ENCODE data around the gene CFAP74.
A peak's percentile ranks its signal among the peaks of the same experiment; 100 is the strongest.

Gene CFAP74, protein sequence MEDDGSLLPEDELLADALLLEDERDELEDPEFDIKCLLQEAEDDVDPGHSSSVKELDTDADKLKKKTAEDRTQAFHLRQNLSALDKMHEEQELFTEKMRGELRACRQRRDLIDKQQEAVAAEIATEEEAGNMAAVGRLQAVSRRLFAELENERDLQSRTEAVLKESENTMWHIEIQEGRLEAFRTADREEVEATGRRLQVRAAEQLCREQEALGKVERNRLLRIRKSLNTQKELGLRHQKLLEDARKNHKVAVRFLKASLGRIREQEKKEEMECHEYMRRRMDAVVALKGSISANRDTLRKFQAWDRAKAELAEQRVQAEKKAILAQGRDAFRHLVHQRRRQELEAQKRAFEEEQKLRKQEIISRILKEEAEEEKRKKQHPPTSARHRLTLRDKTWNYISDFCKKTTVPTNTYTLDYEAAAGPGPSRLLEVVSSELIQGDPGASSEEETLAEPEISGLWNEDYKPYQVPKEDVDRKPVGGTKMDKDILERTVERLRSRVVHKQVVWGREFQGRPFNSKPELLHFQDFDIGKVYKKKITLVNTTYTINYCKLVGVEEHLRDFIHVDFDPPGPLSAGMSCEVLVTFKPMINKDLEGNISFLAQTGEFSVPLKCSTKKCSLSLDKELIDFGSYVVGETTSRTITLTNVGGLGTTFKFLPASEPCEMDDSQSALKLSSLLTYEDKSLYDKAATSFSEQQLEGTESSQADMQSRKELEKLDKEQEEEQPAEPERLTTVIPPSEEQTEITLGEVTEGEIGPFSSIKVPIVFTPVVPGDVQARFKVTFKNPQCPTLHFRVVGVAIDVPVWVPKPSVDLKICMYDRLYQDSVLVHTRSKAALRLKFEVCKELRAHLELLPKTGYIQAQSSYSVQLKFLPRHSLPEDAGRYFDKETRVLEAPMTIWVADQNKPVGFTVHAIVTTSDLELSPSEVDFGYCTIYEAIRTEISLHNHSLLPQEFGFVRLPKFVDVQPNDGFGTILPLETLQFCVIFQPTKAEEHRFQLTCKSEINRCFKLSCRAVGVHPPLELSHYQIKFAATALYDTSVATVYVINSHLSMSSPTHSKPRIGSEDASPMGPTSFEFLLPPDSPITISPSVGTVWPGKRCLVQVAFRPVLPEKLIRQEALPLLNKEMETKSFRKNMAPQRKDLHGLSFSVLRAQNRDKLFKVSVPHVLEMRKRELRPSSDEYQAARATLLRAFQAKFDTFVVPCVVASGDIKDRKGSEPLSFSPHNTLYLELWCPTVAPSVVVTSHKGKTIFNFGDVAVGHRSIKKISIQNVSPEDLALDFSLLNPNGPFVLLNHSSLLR (N-terminal part only)

DNA sequence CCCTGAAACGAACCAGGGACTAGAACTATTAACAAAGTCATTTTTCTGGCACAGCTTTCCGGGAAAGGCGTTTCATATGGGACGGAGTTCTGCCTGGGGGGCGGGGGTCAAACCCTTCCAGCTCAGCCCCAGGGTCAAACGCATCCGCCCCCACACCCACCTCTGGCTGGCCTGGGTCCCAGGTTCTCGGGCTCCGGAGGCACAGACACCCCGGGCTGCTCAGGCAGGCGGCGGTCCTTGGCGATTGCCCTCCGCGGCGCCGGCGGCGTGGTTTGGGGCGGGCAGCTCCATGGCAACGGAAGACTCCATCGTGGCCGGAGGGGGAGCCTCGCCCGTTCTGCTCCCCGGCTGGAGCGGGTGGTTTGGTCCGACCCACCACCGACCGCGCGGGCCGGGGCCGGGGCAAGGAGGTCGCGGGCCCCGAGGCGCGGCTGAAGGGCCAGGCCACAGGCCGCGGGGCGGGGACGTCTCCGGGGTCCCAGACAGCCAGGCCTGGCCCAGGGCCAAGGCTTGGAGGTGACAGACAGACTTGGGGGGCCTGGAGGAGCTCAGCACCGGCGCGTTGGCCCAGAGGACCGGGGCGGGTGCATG is at the start of gene CFAP74:
Gene CFAP74 (minus strand): TSS at position 246 of the 591 bp plus-strand sequence. CDS start 12,830 bp downstream, outside the sequence.
- DNase-seq: peak; percentile 36 to 56

DNA sequence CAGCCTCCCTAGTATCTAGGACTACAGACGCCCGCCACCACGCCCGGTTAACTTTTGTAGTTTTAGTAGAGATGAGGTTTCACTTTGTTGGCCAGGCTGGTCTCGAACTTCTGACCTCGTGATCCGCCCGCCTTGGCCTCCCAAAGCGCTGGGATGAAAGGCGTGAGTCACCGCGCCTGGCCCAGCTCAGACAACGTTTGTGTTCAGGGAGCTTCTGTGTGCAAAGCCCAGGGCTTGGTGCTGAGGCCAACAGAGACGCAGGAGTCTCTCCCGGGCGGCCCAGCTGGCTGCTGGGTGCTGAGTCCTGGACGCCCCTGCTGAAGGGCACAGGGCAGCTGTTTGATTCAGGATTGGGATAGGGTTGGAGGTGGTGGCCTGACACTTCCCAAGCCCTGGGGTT is 49.6 kb upstream of the CFAP74 start:
- no peak for DNase-seq

DNA sequence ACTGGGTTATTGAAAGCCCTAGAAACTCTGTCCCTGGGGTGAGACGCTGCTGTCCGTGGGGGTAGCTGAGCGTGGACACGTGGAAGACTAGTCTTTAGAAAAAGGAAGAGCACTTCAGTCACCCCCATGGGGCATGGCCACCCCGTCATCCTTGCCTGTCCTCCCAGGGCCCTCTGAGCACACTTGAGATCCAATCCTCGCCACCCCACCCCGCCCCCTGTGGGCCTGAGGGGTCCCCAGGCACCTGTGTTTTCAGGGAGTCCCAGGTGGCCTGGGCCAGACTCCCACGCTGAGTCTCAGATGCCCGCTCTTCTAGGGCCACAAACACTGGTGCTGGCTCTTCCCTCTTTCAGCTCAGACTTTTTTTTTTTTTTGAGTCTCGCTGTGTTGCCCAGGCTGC is 49.2 kb upstream of the CFAP74 start:
- DNase-seq: no peak

DNA sequence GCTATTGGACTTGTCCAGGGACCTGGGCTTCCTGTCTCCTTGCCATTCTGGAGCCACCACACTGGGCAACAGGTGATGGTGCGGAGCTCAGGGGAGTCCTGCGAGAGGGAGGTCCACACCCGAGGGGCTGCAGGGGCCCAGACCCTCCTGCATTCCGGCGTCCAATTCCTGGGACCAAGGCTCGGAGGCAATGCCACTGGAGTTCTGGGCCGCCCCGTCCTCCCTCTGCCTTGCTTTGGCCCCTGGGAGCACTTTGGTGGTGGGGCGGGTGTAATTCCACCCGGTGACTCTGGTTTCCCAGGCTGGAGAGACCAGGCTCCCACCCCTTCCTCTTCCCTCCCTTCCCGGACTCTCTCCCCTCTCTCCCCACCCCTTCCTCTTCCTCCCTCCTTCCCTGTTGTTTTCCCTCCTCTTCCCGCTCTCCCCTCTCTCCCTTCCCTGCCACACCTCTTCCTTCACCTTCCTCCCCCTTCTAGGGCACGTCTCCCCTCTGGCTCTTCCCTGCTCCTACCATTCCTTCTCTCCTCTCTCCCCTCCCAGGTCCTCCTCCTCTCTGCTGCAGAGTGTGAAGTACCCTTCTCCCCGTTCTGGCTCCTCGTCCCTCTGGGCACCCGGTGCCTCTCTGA is 48.6 kb upstream of the CFAP74 start:
- no peak for DNase-seq

DNA sequence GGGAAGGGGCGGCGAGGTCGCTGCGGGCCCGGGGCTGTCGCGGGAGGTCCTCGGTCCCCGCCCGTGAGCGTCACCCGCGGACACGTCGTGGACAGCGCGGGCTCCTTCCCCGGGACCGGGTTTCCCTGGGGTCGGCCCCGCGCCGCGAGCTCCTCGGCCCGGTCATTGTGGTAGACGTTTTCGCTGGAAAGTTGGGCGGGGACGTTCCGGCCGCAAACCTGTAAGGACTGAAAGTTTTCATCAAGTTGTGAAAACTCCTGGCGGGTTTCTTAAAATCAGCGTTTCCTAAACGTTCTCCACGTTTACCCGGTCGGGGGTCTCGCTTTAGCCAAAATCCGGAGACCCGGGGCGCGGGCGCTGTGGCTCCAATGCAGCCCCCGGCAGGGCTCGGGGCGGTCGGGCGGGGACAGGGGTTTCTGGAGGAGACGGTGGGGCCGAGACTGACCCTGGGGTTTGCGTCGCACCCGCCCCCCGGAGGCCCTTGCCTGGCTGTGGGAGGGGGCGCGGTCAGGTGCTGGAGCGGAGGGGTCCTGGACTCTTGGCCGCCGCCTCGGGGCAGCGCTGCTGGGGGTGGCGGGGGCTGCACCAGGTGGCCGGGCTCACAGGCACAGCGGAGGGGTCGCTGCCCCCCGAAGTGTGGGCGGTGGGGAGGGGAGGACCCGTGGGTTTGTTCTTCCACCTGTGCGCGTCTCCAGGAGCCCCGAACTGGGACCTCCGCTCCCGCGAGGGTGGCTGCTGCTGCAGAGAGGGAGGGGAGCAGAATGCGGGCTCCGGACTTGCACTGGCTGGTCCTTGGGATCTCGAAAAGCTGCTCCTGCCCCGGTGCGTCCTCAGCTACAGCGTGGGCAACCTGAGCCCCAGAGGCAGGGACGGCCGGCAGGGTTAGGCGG is 47.5 kb upstream of the CFAP74 start:
- DNase-seq: no peak

DNA sequence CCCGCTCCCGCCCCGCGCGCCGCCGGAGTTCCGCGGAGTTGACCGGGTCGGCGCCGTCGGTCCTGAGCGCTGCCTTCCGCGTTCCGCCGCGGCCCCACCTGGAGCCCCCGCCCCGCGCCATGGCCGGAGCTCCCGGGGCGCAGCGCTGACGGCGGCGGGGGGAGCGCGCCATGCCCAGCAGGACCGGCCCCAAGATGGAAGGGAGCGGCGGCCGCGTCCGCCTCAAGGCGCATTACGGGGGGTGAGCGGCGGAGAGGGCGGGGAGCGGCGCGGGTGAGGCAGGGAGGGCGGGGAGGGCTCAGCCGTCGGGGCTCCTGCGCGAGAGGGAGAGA is 46.8 kb upstream of the CFAP74 start:
- no peak for DNase-seq

DNA sequence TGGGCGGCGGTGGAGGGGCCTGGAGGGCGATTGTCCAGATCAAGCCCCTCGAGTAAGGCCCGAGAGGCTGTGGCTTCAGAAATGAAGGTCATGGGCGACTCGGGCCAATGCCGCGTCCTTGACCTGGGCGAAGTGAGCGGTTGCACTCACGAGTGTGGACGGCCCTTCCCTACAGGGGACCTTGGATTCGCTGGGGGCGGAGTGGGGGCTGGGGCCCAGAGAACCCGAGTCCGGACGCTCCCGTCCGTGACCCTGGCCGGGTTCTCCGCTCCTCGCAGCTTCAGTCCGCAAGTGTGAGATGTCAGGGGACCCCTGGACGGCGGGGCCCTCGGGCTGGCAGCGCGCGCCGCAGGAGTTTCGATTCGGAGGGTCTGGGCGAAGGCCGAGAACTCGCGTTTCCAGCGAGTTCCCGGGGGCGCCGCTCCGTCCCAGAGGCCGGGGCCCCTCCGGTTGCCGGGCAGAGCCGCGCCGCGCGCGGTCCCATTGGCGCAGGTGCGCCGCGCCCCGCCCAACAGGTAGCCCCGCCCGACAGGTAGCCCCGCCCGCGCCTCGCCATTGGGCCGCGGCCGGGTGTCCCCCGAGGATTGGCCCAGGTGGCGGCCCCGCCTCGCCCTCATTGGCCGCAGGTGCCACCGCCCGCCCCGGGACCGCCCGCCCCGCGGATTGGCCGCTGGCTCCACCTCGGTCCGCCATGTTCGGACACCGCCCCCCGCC is 46.3 kb upstream of the CFAP74 start, which contains the start of gene PRKCZ:
Gene PRKCZ (plus strand): TSS at position 694 of the 714 bp plus-strand sequence. CDS start 220 bp downstream, outside the sequence.
- peak; percentile 94 to 96 for DNase-seq

DNA sequence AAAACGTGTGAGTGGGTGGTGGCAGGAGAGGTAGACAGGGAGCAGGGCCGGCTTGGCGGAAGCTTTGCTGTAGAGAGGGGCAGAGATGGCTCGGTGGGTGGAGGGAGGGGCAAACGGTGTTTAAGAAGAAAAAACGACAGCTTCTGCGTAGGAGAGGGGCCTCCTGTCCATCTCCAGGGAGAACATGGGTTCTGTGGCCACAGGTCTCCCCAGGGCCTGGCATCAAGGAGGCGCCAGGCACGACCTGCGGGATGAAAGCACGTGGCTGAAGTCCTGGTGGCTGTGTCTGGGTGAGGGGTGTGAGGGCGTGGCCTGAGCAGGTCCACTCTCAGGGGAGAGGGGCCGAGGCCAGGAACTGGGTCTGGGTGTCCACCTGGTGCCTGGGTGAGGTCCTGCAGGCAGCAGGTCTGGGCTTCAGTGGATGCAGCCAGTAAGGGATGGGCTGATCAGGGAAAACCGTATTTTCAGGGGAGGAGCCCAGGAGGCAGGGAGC is 45.7 kb upstream of the CFAP74 start:
- DNase-seq: peak in 1 of 2 experiments; percentile 47

DNA sequence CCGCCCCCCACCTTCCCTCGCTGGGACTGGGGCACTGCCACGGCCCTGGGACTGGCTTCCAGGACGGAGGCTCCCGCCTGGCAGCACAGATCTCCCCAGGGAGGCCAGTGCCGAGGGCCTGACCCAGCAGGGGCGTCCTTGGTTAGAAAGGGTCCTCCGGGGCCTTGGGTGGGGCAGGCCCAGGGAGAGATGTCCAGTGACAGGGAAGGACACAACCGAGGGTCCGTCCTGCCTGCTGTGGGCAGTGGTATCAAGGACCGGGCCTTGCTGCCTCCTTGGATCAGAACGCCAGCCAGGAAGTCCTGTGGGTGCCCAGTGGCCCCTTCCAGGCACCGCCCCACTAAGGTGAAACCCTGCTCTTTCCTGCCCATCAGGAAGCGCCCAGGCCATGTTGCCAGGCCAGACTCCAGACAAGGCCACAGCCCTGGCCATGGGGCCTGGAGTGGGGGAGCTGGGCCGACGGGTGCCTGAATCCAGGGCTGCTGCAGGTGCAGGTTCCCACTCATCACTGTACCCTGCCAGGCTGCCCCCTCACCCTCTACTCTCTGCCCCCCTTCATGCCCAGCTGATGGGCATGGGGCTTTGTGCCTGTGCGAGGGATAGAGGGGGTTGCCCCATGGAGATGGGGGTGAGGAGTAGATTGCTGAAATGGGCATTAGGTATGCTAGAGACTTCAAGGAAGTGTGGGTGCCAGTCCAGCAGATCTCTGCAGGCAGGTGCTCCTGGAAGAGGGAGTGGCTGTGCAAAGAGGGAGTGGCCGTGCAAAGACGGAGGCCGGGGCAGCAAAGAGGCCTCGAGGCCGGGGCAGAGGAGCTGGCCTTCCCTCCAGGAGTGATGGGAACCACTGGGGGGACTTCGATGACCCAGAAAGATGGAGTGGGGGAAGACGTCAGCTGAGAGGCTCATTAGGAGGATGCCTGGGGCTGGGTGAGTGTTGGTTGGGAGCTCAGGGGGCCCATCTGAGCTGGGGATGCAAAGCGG is 44.5 kb upstream of the CFAP74 start:
- DNase-seq: no peak

DNA sequence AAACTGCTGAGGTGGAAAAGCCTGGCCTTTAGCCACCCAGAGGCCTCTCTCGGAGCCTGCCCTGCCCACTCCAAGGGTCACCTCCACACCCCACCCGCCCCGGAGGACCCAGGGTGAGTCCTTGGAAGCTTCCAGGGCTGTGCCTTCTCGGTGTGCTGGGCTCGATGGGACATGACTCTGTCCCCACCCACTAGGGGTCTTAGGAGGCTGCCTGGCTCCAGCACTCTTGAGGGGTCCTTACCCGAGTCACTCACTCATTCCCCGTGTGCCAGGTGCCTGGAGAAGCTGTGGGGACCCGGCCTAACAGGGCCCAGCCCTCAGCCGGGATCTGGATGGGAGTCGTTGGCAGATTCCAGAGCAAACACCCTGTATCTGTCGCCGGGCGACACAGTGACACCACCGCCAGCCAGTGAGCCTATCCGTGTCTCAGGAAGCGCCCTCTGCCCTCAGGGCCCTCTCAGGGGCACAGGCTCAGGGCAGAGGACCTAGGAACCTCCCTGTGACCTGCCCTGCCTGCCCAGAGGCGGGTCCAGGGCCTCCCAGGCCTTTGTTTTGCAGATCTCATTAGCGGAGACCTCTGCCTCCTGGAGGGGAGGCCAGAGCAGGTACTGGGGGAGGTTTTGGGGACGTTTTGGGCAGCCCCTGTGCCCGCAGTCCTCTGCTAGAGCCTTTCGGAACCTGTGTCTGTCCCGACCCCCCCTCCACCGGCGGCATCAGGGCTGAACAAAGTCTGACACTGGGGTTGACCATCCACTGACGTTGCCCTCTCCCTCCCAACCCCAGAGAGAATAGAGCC is 43.6 kb upstream of the CFAP74 start:
- no peak for DNase-seq

DNA sequence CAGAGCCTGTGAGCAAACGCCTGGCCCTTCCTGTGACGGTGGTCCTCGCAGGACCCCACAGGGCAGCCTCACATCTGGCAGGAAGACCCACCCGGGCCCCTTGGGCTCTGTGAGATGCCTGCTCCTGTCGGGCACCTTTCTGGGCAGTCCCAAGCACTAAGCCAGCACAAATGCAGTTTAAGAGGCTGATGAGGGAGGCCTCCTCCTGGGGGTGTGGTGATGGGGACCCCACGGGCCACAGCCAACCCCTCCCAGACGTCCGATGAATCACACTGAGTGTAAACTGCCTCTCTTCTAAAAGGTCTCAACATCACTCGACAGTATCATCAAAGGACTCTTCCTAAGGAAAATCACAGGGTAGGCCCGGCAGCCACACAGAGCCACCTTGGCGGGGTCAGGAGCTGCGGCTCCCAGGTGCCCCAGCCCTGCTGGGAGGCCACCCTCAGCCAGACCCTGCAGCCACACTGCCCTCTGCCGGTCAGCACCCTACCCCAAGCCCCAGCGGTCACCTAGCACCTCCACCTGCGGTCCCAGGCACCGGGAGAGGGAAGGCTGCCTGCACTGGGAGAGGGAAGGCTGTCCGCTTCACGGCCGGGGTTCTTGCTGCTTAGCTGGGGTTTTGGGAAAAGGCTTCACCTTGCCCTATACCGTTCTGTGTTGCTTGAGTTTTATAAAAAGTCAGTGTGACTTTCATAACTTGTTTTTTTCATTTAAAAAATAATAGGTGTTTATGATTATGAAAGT is 42.8 kb upstream of the CFAP74 start:
- peak; percentile 72 to 76 for DNase-seq

DNA sequence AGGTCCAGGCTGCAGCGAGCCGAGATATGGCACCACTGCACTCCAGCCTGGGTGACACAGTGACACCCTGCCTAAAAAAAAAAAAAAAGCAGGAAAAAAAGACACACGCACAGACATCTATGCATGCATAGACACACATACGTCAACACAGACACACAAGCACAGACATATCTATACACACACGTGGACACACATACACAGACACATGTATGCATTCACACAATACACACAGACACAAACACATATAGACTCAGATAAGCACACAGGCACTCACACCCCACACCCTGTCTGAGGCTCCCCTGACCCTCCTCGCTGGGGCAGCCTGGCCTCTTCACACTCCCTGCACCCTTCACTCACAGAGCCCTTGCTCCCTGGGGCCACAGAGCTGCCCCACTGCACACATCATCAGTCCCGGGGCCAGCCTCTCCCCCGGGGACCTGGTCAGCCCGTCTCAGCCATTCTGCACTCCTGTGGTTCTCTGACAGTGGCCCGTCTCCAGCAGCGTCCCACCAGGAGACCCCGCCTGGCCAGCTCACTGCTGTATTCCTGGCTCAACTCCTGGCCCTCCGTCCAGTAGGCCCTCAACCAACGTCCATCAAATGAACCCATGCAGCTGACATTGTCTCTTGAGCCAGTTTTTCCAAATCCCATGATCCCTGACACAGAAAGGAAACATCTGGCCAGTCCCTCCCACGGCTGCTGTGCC is 42.0 kb upstream of the CFAP74 start:
- no peak for DNase-seq

DNA sequence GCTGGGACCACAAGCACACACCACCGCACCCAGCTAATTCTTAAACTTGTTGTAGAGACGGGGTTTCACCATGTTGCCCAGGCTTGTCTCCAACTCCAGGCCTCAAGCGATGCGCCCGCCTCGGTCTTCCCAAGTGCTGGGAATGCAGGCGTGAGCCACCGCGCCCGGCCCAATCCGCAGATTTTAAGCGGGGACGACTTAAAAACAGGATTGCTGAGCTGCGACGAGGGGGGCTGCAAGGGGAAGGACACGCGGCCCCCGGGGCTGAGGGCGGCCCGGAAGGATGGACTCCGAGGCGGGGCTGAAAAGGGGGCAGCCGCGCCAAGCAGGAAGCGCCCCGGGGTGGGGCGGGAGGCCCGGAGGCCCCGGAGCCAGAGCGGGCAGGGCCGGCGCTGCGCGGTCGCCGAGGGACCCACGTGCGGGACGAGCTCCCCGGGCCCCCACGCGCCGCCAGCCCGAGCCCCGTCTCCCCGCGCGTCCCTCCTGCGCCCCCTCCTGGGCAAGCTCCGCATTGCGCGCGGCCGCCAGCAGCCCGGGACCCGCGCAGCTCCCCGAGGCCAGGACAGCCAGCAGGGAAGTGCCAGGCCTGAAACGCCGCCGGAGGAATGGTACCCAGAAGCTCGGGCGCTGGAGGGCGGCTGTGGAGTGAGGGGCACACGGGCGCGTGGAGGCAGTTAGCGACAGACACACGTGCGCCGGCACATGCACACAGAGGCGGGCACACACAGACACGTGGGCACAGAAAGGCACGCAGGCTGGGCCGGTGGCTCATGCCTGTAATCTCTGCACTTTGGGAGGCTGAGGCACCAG is 41.1 kb upstream of the CFAP74 start:
- peak; percentile 86 to 90 for DNase-seq

DNA sequence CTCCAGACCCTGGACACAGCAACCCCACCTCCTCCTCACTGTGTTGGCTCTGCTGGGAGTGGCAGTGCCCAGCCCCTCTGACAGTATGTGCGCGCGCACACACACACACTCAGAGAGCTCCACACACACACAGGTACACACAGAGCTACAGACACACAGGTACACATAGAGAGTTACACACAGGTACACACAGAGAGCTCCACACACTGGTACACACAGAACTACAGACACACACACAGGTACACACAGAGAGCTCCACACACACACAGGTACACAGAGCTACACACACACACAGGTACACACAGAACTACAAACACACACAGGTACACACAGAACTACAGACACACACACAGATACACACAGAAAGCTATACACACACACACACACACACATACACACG is 40.3 kb upstream of the CFAP74 start:
- DNase-seq: no peak

Data from activated T-cell treated with anti-CD3 and anti-CD28 coated beads, Interleukin-2, amount 50 U/mL, for 48 hours (primary cell).